Measurements from ENCODE around the gene SMG6.

The SMG6 gene

GRCh38 chr17:2049333-2050299, 254.0 kb downstream of the SMG6 start:
- DNase-seq (ENCODE audit: low read depth in 2 of 2), result no peak

DNA sequence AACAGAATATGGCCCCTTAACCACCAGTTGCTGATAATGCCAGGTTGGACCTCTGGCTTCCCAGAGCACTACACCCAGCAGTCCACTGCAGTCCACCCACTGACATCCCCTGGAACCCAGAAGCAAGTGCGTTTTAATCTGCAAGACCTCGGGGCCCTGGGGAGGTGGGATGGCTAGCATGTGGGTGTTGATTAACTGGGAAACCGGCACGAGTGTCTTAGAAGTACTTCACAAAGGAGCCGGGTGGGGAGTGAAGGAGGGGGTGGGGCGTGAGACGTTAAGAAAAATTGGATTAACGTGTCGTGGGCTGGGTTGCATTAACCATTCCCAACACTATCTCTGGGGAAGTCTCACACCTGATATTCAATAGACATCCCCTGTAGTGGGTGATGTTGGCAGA, 254.8 kb downstream of the SMG6 start:
- DNase-seq (ENCODE audit: low read depth in 2 of 2), result no peak

DNA sequence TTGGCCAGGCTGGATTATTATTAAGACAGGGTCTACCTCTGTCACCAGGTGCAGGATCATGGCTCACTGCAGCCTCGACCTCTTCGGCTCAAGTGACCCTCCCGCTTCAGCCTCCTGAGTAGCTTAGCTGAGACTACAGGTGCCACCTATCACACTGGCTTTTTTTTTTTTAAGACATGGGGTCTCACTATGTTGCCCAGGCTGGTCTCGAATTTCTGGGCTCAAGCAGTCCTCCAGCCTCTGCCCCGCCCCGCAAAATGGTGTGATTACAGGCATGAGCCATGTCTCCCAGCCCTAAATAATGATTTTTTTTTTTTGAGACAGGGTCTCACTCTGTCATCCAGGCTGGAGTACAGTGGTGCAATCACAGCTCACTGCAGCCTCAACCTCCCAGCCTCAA, 256.0 kb downstream of the SMG6 start:
- no peak for DNase-seq (ENCODE audit: low read depth in 2 of 2)

DNA sequence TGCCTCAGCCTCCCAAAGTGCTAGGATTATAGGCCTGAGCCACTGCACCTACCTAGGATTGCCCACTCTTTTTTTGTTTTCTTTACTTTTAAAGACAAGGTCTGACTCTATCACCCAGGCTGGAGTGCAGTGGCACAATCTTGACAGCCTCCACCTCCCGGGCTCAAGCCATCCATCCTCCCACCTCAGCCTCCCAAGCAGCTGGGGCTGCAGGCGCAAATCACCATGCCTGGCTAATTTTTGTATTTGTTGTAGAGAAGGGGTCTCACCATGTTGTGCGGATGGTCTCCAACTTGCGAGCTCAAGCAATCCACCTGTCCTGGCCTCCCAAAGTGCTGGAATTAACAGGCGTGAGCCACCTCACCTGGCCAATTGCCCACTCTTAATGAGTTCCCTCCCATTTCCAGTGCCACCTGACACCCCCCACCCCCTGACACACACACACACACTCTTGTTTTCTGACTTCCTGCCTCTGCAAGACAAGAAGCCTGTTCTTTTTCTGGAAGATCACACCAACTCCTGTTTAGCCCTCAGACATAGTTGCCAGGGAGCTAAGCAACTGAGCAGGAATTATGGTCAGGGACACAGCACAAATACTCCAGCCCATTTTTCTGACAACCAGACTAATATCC, 259.2 kb downstream of the SMG6 start:
- DNase-seq (ENCODE audit: low read depth in 2 of 2), result no peak

GRCh38 chr17:2043785-2044184, 259.8 kb downstream of the SMG6 start:
- DNase-seq (ENCODE audit: low read depth in 2 of 2), result no peak

DNA sequence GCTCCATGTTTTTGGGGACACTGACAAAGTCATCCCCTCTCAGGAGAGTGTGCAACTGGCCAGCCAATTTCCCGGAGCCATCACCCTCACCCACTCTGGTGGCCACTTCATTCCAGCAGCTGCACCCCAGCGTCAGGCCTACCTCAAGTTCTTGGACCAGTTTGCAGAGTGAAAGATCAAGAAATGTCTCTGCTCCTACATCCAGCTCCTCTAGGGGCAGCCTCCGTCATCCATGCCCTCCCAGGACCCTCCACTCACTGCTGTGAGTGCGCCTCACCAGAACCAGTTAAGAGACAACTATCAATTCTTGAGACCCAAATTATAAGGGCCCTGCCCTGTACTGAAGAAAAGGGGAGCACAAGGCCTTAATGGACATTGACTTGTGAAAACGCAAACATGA, 260.7 kb downstream of the SMG6 start:
- DNase-seq (ENCODE audit: low read depth in 2 of 2), result no peak

DNA sequence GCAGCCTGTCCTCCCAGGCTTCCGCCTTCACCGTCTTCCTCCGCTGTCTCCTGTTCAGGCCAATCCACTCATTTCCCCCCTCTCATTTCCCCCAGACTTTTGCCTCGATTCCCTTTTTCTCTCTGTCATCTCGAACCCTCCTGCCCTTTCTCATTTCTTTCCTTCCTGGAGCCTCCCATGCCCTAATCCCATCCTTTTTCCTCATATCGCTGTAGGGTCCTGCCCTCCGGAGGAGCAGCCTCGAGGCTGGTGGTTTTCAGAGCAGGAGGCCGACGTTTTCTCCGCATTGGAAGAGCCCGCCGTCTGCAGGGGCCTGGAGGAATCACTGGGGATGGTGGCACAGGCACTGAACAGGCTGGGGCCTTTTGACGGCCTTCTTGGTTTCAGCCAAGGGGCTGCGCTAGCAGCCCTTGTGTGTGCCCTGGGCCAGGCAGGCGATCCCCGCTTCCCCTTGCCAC, 261.2 kb downstream of the SMG6 start:
- no peak for DNase-seq (ENCODE audit: low read depth in 2 of 2)

- DNase-seq (ENCODE audit: low read depth in 2 of 2), result peak; percentile 81 to 84
Measured at GRCh38 chr17:2041561-2042389, 261.8 kb downstream of the SMG6 start, which contains the start of gene OVCA2. Gene OVCA2, plus strand, starts transcription at chr17:2042022. Its CDS starts 26 bp downstream, at chr17:2042048.

GRCh38 chr17:2040942-2041560, 262.5 kb downstream of the SMG6 start:
- no peak for DNase-seq (ENCODE audit: low read depth in 2 of 2)

GRCh38 chr17:2040219-2040827, 263.3 kb downstream of the SMG6 start:
- no peak for DNase-seq (ENCODE audit: low read depth in 2 of 2)

- DNase-seq (ENCODE audit: low read depth in 2 of 2), result no peak
Measured at GRCh38 chr17:2037155-2037554, 266.4 kb downstream of the SMG6 start.

- no peak for DNase-seq (ENCODE audit: low read depth in 2 of 2)
Measured at GRCh38 chr17:2035541-2036488, 267.8 kb downstream of the SMG6 start.

GRCh38 chr17:2034806-2035540, 268.6 kb downstream of the SMG6 start:
- peak; percentile 95 to 96 for DNase-seq (ENCODE audit: low read depth in 2 of 2)

DNA sequence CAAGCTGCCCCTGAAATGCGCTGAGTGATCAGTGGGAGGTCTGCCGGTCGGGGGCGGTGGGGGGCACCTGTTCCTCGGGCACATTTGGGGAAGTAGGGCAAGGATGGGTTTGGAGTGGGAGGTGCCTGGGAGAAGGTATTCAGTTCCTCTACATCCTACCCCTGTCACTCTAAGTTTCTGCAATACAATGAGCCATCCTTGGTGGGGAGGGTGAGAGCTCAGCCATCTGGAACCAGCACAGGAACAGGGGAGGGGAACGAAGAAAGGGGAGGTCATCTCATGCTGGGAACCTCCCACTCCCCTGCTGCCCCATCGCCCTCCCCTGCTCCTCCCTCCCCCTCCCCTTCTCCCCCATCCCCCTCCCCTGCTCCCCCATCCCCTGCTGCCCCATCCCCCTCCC, 269.4 kb downstream of the SMG6 start:
- DNase-seq (ENCODE audit: low read depth in 2 of 2), result peak in 1 of 2 experiments; percentile 72

DNA sequence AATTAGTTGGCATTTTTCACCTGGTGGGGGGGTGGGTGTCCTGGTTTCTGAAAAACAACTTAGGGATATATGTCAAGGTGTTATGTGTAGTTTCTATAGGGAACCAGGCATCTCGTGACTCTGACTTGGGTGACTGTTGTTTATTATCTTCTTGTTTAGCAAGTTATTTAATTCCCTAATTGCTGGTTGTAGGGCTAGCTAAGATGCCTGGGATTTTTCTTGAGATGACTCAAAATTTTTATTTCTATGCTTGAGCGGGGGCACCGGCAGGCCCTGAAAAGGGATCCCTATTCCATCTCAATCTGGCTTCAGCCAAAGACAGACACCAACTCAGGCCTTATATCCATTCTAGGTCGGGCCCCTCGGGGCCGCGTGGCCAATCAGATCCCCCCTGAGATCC, 270.4 kb downstream of the SMG6 start:
- DNase-seq (ENCODE audit: low read depth in 2 of 2), result no peak

DNA sequence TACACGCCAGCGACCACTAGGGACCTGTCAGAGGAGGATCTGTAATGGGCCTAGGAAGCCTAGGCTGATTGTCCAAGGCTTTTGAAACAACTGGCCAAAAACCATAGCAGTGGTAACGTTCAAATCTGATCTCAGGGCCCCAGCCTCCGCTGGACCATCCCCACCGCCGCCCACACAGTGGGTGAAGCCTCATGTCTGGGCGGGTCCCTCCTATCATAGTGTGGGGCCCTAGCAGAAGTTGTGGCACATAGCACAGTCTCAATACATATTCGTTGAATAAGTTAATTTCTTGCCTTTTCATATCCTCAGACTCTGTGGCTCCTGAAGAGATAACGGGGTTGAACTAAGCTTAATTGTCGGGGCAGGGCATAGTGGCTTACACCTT, 272.8 kb downstream of the SMG6 start:
- DNase-seq (ENCODE audit: low read depth in 2 of 2), result no peak

DNA sequence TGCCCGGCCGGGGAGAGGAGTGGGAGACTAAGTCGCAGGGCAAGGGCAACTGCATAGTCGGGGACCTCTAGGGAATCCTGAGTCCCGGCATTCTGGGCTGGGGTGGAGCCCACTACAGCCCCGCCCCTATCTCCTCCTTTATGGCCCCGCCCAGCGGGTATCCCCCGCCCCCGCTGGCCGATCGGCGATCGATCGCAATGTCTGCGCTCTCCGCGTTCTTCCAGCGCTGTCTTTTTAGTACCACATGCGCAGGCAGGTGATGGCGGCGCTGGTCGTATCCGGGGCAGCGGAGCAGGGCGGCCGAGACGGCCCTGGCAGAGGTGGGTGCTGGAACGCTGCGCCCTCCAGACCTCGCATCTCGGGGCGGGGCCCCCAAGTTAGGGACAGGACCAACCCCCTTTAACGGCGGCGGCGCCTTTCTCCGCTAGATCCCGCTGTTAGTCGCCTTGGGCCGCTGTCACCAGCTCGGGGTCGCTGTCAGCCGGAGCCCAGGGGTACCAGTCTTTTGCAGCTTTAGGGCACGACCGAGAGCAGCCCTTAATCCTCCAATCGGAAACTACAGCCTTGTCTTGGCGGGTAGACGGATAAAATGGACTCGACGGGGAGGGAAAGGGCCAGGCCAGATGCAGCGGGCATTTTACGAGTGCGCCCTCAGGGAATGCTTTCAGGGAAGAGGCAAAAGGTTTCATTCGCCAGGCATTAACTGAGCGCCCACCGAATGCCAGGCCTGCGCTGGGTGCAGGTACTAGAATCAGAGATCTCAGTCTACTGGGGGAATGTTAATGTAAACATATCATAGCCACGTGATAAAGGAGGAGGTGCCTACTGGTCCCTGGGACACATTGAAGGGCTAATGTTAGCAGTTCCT, 273.4 kb downstream of the SMG6 start, which contains the start of gene DPH1:
Gene DPH1, plus strand, starts transcription at position 243 of the 868 bp plus-strand sequence. Its CDS starts 17 bp downstream, at position 260.
- peak in 1 of 2 experiments; percentile 73 for DNase-seq (ENCODE audit: low read depth in 2 of 2)

GRCh38 chr17:2028737-2029136, 274.8 kb downstream of the SMG6 start:
- DNase-seq (ENCODE audit: low read depth in 2 of 2), result no peak

All from fibroblast of skin of left biceps (primary cell).